OCI-M2 (cell line): ENCODE data around the gene NOVA2.

Source experiments
- DNase-seq: peaks from one replicate; lab custom pipeline; 2025; ENCODE audit not compliant: unreplicated experiment; lab: John Stamatoyannopoulos, UW

NOVA2 gene

GRCh38 chr19:46000491-46001246 is 27.0 kb upstream of the NOVA2 start:
- no peak for DNase-seq

DNA sequence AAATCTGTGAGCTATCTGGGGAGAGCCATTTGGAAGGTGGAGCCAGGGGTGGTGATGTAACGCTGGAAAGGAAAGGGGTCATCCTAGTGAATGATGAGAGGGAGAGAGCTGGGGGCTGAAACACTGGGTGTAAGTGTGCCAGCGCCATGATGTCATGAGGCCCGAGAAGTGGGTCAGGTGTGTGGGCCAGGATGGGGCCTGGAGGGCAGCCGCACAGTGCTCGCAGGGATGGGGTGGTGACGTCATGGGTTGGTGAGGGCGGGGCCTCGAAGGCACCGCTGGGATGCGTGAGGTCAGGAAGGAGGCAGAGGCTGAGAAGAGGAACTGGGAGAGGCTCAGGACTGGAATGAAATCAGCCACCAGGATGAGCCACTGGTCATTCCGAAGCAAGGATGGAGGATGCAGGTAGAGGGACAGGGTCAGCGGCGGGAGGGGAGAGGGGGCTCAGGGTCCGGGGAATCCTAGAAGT is 26.0 kb upstream of the NOVA2 start:
- no peak for DNase-seq

GRCh38 chr19:45998834-45999233 is 25.2 kb upstream of the NOVA2 start:
- no peak for DNase-seq

GRCh38 chr19:45996933-45997332 is 23.3 kb upstream of the NOVA2 start:
- DNase-seq = no peak

GRCh38 chr19:45995715-45996385 is 22.2 kb upstream of the NOVA2 start:
- DNase-seq = no peak

DNA sequence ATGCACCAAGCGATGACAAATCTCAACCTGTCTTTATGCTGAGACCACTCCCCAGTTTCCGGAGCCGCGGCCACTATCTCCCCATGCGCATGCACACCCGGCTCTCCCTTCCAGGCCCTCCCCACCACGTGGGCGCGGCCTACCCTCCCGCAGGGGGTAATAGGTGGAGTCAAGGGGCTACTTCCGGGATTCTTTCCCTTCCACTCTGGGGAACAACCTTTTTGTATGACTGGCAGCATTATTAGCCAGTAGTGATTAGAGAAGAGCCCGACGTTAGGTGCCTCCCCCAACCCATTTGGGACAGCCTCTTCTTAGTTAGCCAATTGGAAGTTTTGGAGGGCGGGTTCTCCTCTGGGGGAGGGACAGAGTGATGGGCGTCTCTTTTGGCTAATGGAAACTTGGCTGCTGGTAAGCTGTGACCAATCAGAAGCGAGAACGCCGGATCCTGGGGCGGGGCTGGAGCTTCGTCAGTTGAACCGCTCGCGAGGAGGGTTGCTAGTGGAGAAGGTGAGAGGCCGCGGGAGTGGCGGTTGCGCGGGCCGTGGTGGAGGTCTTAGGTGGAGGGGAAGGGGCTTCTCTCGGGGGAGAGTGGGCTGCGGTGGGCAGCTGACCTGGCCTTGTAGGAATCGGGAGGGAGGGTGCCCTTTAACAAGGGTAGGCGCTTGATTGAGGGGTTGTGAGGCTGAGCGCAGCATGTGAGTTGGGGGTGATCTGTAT is 21.5 kb upstream of the NOVA2 start, which contains the start of gene CCDC61:
TSS of gene CCDC61 (plus strand) at position 470 of the 717 bp plus-strand sequence. CDS start 7,552 bp downstream, outside the sequence.
- DNase-seq = peak; percentile 99

DNA sequence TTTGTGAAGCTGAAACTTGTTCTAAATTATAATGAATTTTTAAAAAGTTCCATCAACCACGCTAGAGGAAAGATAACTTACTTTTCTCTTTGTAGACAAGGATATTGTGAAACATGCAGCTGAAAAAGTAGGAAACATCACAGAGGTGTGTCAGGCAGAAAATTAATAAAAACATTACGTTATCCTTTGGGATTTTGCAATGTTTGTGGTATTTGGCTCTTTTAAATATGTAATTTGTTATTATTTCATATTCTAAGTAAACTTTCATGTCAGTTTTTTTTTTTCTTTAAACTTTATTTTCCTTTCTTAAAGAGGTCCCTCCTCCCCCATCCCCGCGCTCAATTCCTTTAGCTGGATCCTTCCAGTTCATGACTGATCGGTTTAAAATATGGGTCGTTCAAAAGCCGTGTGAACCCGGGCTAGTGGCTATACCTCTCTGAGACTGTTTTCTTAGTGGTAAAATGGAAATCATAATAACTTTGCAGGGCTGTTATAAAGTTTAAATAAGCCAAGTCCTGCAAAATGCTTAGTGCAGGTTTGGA is 20.9 kb upstream of the NOVA2 start:
- no peak for DNase-seq

DNA sequence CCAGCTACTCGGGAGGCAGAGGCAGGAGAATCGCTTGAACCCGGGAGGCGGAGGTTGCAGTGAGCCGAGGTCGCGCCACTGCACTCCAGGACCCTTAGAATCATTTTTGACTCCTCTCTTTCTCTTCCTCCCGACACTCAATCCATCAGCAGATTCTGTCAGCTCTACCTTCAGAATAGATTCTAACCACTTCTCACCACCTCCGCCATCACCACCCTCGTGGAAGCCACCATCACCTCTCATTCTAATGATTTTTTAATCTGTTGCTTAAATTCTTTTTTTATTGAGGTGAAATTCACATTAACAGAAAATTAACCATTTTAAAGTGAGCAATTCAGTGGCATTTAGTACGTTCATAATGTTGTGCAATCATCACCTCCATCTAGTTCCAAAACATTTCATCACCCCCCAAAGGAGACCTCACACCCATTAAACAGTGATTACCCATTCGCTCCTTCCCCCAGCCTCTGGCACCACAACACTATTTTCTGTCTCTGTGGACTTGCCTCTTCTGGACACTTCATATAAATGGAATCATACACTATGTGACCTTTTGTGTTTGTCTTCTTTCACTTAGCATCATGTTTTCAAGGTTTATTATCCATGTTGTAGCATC is 16.6 kb upstream of the NOVA2 start:
- DNase-seq = no peak

- no peak for DNase-seq
Measured at GRCh38 chr19:45985321-45985720, 11.7 kb upstream of the NOVA2 start.

GRCh38 chr19:45981350-45981749 is 7.7 kb upstream of the NOVA2 start:
- no peak for DNase-seq

DNA sequence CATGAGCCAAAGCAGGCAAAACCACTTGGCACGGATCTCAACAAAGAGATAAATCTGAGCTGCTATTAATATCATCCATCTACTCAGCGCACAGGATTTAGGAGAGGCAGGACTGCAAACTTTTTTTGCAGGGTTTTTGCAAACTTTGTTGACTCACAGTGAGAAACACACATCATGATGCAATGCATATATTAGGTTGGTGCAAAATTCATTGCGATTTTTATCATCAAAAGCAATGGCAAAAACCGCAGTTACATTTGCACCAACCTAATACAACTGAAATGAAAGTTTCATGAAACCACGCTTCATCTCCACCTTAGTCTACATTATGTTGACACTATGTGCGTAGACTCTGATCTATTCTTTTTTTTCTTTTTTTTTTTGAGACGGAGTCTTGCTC is 4.5 kb upstream of the NOVA2 start:
- DNase-seq = no peak

GRCh38 chr19:45976178-45976577 is 2.5 kb upstream of the NOVA2 start:
- DNase-seq = no peak

DNA sequence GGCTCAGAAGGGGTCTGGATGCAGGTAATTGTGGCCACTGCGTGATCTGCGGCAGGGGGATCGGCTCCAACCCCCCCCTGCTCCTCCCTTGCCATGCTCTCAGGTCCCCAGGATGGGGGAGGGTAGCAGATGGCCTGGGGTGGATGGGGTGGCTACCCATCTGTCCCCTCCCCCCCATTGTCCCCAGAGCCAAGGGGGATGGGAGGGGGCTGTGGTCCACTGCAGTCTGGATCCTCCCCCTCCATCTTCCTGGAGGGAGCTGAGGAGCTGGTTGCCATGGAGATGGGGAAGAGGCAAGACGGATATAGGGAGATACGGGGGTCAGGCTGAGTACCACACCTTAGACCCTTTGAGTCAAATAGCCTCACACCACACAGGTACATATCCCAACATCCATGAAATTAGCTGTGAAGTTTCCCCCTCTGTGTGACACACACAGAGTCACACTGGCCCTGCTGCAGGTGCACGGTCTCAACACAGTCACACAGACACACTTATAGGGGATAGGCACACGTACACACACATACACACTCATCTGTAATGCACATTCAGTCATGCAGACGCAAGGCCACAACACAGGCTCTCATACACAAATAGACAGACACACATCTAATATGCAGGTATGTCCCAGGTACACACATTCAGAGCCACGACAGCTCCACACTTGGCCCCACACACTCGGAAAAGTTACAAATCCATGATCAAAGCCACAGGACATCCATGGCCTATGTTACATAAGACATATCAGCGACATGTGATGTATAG is 1.8 kb upstream of the NOVA2 start:
- DNase-seq = no peak

- no peak for DNase-seq
Measured at GRCh38 chr19:45972947-45973540, 621 bp downstream of the NOVA2 start.

DNA sequence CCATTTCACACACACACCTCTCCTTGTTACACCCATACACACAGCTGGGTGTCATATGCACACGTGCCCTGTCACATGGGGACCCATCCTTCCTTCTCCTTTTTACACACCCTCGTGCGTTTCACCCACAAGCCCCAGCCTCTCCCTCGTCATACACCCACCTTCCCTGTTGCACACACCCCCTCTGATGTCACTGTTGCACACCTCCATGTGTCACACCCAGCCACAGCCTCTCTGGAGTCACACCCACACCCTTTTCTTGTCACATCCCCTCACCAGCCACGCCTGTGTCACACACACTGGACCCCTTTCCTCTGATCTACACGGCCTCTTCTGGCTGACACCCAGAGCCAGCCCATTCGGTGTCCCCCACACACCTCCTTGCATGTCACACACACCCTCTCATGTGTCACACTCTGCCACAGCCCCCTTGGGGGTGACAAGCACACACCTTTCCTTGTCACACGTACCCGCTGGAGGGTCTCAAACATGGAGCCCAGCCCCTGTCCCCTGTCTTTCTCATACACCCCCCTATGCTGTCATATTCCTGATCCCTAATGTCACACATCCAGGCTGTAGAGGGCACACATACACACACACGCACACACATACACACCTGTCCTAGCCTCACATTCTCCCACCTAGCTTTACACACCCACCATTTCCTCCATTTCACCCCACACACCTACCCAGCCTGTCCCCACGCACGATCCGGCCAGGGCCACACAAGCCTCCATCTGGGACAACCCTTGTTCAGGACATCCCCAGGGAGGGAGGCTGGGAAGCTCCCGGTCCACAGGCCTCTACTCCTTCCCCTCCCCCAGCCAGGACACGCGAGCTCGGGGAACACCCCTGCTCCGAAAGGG is 1.4 kb downstream of the NOVA2 start:
- DNase-seq = no peak

GRCh38 chr19:45971260-45971902 is 2.3 kb downstream of the NOVA2 start:
- DNase-seq = no peak

DNA sequence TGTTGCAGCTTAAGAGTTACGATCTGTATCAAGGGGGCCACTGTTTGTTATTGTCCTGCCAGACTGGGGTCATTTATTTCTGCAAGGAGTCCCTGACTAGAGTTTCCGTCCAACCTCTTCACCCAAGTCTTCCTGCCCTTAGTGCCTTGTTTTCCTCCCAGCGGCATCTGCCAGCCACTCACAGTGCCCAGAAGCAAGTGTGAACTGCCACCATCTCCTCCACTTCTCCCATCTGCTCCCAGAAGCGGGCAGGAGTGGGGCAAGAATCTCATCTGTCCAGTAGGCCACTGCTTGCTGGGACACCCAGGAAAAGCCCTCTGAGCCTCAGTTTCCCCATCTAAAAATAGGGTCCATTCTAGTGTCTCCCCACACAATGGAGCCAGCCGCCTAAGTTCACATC is 4.0 kb downstream of the NOVA2 start:
- DNase-seq = no peak

- no peak for DNase-seq
Measured at GRCh38 chr19:45968626-45969025, 5.0 kb downstream of the NOVA2 start.

- no peak for DNase-seq
Measured at GRCh38 chr19:45967246-45967645, 6.4 kb downstream of the NOVA2 start.
